Esophagus squamous epithelium (tissue), 4 donors: Measurements from ENCODE around the gene CITED2.

Experiments used
- CTCF ChIP-seq, 6 experiments: fragments of 450-650 bp in 4 of 6; fragments of 200-600 bp in 2 of 6; sonication (generic) in 2 of 6; IDR thresholded peaks; one replicate each; pipeline ENCODE4 v1.5.1; 2016 to 2019; ENCODE audit warnings: antibody characterized with exemption in 6 of 6, mild to moderate bottlenecking in 4 of 6, moderate library complexity in 4 of 6
- POLR2A ChIP-seq, 4 donors: fragments of 450-650 bp; IDR thresholded peaks; one replicate each; pipeline ENCODE4 v1.6.1; 2017; ENCODE audit warnings: antibody characterized with exemption in 4 of 4, mild to moderate bottlenecking in 4 of 4, moderate library complexity in 3 of 4

- no peak for TF ChIP-seq CTCF (IDR thresholded peaks at IDR 0.05)
- no peak for TF ChIP-seq POLR2A (IDR thresholded peaks at IDR 0.05)
Measured at GRCh38 chr6:139390447-139390846, 16.0 kb upstream of the CITED2 start.
